GM23338 (cell line): ENCODE data around the gene GGCT. TPM values are rescaled to one million over a fixed set of nuclear protein-coding genes. Genes with fewer than 3 reads are reported as not detected.

Source experiments
- ATAC-seq: fragments of 200-7000 bp; cut with Tn5 transposase; 3 replicates; pipeline ENCODE4 v1.9.1; 2020
- DNase-seq: peaks from one replicate; pipeline ENCODE4 v3.0.0-alpha.2; 2015; ENCODE audit warnings: low spot score
- H2AFZ ChIP-seq: fragments of 200-600 bp; sonication (generic); 2 replicates; pipeline ENCODE4 v1.8.0; 2016; ENCODE audit warnings: antibody characterized with exemption, mild to moderate bottlenecking, moderate library complexity
- H3F3A ChIP-seq: fragments of 200-600 bp; sonication (generic); replicated peaks from 2 replicates; pipeline ENCODE4 v1.8.0; 2017; ENCODE audit warnings: antibody characterized with exemption, mixed run types, low read depth
- H3K27ac ChIP-seq: fragments of 200-600 bp; sonication (generic); 2 replicates; pipeline ENCODE4 v1.6.1; 2016; ENCODE audit warnings: low read depth
- H3K27me3 ChIP-seq: fragments of 200-600 bp; sonication (generic); 2 replicates; pipeline ENCODE4 v1.8.0; 2016; ENCODE audit warnings: mild to moderate bottlenecking, mixed run types, moderate library complexity; ENCODE audit not compliant: insufficient read depth
- H3K36me3 ChIP-seq: fragments of 200-600 bp; sonication (generic); 2 replicates; pipeline ENCODE4 v1.8.0; 2016; ENCODE audit warnings: mild to moderate bottlenecking; ENCODE audit not compliant: insufficient read depth
- H3K4me1 ChIP-seq: fragments of 200-600 bp; sonication (generic); 2 replicates; pipeline ENCODE4 v1.8.0; 2016; ENCODE audit warnings: mild to moderate bottlenecking, moderate library complexity; ENCODE audit not compliant: insufficient read depth
- H3K4me2 ChIP-seq: fragments of 200-600 bp; sonication (generic); 2 replicates; pipeline ENCODE4 v1.7.1; 2017; ENCODE audit warnings: mixed run types
- H3K4me3 ChIP-seq: fragments of 200-600 bp; sonication (generic); 2 replicates; pipeline ENCODE4 v1.6.1; 2016; ENCODE audit warnings: mixed run types
- H3K79me2 ChIP-seq: fragments of 200-600 bp; sonication (generic); replicated peaks from 2 replicates; pipeline ENCODE4 v1.8.0; 2017; ENCODE audit warnings: mild to moderate bottlenecking; ENCODE audit not compliant: insufficient read depth
- H3K9me2 ChIP-seq: fragments of 200-600 bp; sonication (generic); 2 replicates; pipeline ENCODE4 v1.8.0; 2017; ENCODE audit not compliant: insufficient read depth
- H4K20me1 ChIP-seq: fragments of 200-600 bp; sonication (generic); replicated peaks from 2 replicates; pipeline ENCODE4 v1.8.0; 2017; ENCODE audit warnings: mild to moderate bottlenecking; ENCODE audit not compliant: insufficient read depth
- H3K27ac Mint-ChIP-seq: 2 replicates; pipeline ENCODE4 v1.8.0; 2020; ENCODE audit warnings: inconsistent platforms, mild to moderate bottlenecking, moderate library complexity, mixed read lengths
- H3K27me3 Mint-ChIP-seq: 3 replicates; pipeline ENCODE4 v1.8.0; 2022; ENCODE audit warnings: low read depth, mild to moderate bottlenecking, moderate library complexity, mixed read lengths, inconsistent platforms; ENCODE audit not compliant: insufficient read depth, poor library complexity
- H3K36me3 Mint-ChIP-seq: 3 replicates; pipeline ENCODE4 v1.8.0; 2021; ENCODE audit warnings: low read depth, mild to moderate bottlenecking, inconsistent platforms, moderate library complexity, mixed read lengths
- H3K4me1 Mint-ChIP-seq: 3 replicates; pipeline ENCODE4 v1.8.0; 2020; ENCODE audit warnings: mild to moderate bottlenecking, inconsistent platforms, mixed read lengths
- H3K4me3 Mint-ChIP-seq: 3 replicates; pipeline ENCODE4 v1.8.0; 2021; ENCODE audit warnings: moderate library complexity, mild to moderate bottlenecking, inconsistent platforms, mixed read lengths
- H3K9me3 Mint-ChIP-seq: 3 replicates; pipeline ENCODE4 v1.8.0; 2020; ENCODE audit warnings: moderate library complexity, mild to moderate bottlenecking, inconsistent platforms, mixed read lengths
- CREB1 ChIP-seq: fragments of 250-450 bp; sonication (Bioruptor Pico); IDR thresholded peaks from 2 replicates; pipeline ENCODE4 v1.5.0; 2020; ENCODE audit warnings: low read depth, mild to moderate bottlenecking, moderate library complexity
- EZH2 ChIP-seq: fragments of 200-600 bp; sonication (generic); IDR thresholded peaks from one replicate; pipeline ENCODE4 v1.8.0; 2017; ENCODE audit warnings: antibody characterized with exemption, mild to moderate bottlenecking, low read depth; ENCODE audit not compliant: unreplicated experiment
- NANOG ChIP-seq: IDR thresholded peaks from 2 replicates; pipeline ENCODE4 v1.6.1; 2016; ENCODE audit warnings: antibody characterized with exemption, borderline replicate concordance
- POLR2AphosphoS5 ChIP-seq: IDR thresholded peaks from 2 replicates; pipeline ENCODE4 v1.6.1; 2016; ENCODE audit warnings: antibody characterized with exemption, low read depth
- STAT1 ChIP-seq: IDR thresholded peaks from one replicate; pipeline ENCODE4 v1.6.1; 2016; ENCODE audit warnings: antibody characterized with exemption; ENCODE audit not compliant: unreplicated experiment
- ZNF114 ChIP-seq: fragments of 250-450 bp; sonication (Bioruptor Pico); IDR thresholded peaks from 2 replicates; pipeline ENCODE4 v1.5.0; 2020; ENCODE audit warnings: mild to moderate bottlenecking, moderate library complexity
- ZNF331 ChIP-seq: fragments of 250-450 bp; sonication (Bioruptor Pico); IDR thresholded peaks from 2 replicates; pipeline ENCODE4 v1.5.0; 2020; ENCODE audit warnings: low read depth, mild to moderate bottlenecking, moderate library complexity
- polyA plus RNA-seq: library from polyadenylated mRNA; unstranded; fragments of >200 nt; fragmentation: Nextera tagmentation; extraction: Ambion mirVana; gene quantifications from 2 replicates; pipeline ENCODE4 v1.2.1, GENCODE V29; 2016
- total RNA-seq: library from RNA; depleted of rRNA; stranded (reverse); fragments of >200 nt; shearing (Covaris generic); gene quantifications from 2 replicates; pipeline ENCODE4 v1.2.3, GENCODE V29; 2014
- TF ChIP-seq, protein P1 (sequence below): IDR thresholded peaks from one replicate; pipeline ENCODE4 v1.6.1; 2018; ENCODE audit warnings: antibody characterized with exemption; ENCODE audit not compliant: unreplicated experiment
- TF ChIP-seq, protein P2 (sequence below): fragments of 250-450 bp; sonication (Bioruptor Pico); IDR thresholded peaks from 2 replicates; pipeline ENCODE4 v1.5.0; 2020; ENCODE audit warnings: mild to moderate bottlenecking, moderate library complexity
- TF ChIP-seq, protein P3 (sequence below), 2 experiments: fragments of 200-600 bp in 1 of 2; sonication (generic) in 1 of 2; conservative IDR thresholded peaks; 2 replicates each; pipeline versions ENCODE4 v1.5.1 to v1.6.1; 2016 to 2017; ENCODE audit warnings: antibody characterized with exemption in 2 of 2, low read depth in 2 of 2, mild to moderate bottlenecking in 2 of 2, moderate library complexity in 1 of 2

The GGCT gene
- total and polyA plus RNA-seq, 2 experiments from 2014 or later, result 104 to 229 TPM

DNA sequence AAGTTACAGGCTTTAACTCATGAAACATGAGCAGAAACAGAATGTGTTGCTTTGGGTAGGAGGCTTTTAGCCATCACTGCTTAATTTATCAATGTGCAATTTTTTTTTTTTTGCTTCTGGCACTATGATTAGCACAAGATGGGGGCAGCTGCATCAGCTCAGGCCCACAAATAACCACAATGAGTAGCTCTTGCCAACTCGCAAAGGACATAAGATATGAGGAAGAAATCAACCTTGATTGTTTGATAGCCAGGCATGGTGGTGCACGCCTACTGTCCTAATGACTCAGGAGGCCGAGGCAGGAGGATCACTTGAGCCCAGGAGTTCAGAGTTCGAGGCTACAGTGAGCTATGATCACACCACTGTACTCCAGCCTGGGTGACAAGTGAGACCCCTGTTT lies 38.4 kb downstream of the GGCT start (continued):
- TF ChIP-seq ZNF114 (CRISPR knock-in tag) (no peak), CREB1 (CRISPR knock-in tag) (no peak), EZH2 (no peak)

DNA sequence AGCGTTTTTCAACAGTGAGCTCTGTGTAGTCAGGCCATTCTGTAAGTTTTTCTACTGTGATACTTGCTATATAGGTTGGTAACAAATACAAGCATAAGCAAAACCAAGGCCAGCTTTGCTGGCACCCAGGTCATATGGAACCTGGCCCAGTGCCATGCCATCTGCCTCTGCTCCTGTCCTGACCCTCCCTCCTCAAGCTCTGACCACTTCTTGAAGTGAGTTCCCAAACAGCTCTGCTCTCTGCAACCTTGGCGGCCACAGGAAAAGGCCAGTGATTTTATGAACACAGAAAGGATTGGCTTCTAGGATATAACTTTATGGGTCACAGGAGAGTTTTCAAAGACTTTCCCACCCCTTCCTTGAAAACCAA lies 38.8 kb downstream of the GGCT start:
- no peaks in the 10 kb centered on the region for H3F3A ChIP-seq
- TF ChIP-seq NANOG, result no peak
- TF ChIP-seq EZH2, result no peak
- no peak for TF ChIP-seq POLR2AphosphoS5
- TF ChIP-seq CREB1 (CRISPR knock-in tag), result no peak
- no peak for TF ChIP-seq ZNF114 (CRISPR knock-in tag)
- no peak for TF ChIP-seq STAT1
- TF ChIP-seq, protein P1, sequence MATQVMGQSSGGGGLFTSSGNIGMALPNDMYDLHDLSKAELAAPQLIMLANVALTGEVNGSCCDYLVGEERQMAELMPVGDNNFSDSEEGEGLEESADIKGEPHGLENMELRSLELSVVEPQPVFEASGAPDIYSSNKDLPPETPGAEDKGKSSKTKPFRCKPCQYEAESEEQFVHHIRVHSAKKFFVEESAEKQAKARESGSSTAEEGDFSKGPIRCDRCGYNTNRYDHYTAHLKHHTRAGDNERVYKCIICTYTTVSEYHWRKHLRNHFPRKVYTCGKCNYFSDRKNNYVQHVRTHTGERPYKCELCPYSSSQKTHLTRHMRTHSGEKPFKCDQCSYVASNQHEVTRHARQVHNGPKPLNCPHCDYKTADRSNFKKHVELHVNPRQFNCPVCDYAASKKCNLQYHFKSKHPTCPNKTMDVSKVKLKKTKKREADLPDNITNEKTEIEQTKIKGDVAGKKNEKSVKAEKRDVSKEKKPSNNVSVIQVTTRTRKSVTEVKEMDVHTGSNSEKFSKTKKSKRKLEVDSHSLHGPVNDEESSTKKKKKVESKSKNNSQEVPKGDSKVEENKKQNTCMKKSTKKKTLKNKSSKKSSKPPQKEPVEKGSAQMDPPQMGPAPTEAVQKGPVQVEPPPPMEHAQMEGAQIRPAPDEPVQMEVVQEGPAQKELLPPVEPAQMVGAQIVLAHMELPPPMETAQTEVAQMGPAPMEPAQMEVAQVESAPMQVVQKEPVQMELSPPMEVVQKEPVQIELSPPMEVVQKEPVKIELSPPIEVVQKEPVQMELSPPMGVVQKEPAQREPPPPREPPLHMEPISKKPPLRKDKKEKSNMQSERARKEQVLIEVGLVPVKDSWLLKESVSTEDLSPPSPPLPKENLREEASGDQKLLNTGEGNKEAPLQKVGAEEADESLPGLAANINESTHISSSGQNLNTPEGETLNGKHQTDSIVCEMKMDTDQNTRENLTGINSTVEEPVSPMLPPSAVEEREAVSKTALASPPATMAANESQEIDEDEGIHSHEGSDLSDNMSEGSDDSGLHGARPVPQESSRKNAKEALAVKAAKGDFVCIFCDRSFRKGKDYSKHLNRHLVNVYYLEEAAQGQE, result no peak
- TF ChIP-seq ZNF331 (CRISPR knock-in tag), result no peak
- TF ChIP-seq, protein P2, sequence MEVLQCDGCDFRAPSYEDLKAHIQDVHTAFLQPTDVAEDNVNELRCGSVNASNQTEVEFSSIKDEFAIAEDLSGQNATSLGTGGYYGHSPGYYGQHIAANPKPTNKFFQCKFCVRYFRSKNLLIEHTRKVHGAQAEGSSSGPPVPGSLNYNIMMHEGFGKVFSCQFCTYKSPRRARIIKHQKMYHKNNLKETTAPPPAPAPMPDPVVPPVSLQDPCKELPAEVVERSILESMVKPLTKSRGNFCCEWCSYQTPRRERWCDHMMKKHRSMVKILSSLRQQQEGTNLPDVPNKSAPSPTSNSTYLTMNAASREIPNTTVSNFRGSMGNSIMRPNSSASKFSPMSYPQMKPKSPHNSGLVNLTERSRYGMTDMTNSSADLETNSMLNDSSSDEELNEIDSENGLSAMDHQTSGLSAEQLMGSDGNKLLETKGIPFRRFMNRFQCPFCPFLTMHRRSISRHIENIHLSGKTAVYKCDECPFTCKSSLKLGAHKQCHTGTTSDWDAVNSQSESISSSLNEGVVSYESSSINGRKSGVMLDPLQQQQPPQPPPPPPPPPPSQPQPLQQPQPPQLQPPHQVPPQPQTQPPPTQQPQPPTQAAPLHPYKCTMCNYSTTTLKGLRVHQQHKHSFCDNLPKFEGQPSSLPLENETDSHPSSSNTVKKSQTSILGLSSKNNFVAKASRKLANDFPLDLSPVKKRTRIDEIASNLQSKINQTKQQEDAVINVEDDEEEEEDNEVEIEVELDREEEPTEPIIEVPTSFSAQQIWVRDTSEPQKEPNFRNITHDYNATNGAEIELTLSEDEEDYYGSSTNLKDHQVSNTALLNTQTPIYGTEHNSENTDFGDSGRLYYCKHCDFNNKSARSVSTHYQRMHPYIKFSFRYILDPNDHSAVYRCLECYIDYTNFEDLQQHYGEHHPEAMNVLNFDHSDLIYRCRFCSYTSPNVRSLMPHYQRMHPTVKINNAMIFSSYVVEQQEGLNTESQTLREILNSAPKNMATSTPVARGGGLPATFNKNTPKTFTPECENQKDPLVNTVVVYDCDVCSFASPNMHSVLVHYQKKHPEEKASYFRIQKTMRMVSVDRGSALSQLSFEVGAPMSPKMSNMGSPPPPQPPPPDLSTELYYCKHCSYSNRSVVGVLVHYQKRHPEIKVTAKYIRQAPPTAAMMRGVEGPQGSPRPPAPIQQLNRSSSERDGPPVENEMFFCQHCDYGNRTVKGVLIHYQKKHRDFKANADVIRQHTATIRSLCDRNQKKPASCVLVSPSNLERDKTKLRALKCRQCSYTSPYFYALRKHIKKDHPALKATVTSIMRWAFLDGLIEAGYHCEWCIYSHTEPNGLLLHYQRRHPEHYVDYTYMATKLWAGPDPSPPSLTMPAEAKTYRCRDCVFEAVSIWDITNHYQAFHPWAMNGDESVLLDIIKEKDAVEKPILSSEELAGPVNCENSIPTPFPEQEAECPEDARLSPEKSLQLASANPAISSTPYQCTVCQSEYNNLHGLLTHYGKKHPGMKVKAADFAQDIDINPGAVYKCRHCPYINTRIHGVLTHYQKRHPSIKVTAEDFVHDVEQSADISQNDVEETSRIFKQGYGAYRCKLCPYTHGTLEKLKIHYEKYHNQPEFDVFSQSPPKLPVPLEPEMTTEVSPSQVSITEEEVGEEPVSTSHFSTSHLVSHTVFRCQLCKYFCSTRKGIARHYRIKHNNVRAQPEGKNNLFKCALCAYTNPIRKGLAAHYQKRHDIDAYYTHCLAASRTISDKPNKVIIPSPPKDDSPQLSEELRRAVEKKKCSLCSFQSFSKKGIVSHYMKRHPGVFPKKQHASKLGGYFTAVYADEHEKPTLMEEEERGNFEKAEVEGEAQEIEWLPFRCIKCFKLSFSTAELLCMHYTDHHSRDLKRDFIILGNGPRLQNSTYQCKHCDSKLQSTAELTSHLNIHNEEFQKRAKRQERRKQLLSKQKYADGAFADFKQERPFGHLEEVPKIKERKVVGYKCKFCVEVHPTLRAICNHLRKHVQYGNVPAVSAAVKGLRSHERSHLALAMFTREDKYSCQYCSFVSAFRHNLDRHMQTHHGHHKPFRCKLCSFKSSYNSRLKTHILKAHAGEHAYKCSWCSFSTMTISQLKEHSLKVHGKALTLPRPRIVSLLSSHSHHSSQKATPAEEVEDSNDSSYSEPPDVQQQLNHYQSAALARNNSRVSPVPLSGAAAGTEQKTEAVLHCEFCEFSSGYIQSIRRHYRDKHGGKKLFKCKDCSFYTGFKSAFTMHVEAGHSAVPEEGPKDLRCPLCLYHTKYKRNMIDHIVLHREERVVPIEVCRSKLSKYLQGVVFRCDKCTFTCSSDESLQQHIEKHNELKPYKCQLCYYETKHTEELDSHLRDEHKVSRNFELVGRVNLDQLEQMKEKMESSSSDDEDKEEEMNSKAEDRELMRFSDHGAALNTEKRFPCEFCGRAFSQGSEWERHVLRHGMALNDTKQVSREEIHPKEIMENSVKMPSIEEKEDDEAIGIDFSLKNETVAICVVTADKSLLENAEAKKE (CRISPR knock-in tag), result no peak
- TF ChIP-seq, protein P3, sequence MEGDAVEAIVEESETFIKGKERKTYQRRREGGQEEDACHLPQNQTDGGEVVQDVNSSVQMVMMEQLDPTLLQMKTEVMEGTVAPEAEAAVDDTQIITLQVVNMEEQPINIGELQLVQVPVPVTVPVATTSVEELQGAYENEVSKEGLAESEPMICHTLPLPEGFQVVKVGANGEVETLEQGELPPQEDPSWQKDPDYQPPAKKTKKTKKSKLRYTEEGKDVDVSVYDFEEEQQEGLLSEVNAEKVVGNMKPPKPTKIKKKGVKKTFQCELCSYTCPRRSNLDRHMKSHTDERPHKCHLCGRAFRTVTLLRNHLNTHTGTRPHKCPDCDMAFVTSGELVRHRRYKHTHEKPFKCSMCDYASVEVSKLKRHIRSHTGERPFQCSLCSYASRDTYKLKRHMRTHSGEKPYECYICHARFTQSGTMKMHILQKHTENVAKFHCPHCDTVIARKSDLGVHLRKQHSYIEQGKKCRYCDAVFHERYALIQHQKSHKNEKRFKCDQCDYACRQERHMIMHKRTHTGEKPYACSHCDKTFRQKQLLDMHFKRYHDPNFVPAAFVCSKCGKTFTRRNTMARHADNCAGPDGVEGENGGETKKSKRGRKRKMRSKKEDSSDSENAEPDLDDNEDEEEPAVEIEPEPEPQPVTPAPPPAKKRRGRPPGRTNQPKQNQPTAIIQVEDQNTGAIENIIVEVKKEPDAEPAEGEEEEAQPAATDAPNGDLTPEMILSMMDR (conservative IDR thresholded peaks at IDR 0.05; ENCODE audit: low read depth in 2 of 2), result no peak
- H3K36me3 ChIP-seq, result no peaks in the 10 kb centered on the region
- H2AFZ ChIP-seq, result no peak overlapping the region
- H3K27ac Mint-ChIP-seq, result no peak overlapping the region
- no peak for ATAC-seq
- peaks cover 7% of the 10 kb centered on the region for H3K27me3 Mint-ChIP-seq
- no peak overlapping the region for H3K4me2 ChIP-seq
- H3K27ac ChIP-seq, result no peak overlapping the region
- no peak overlapping the region for H3K4me3 Mint-ChIP-seq
- H3K4me1 Mint-ChIP-seq, result peaks cover 28% of the 10 kb centered on the region
- no peak overlapping the region for H3K4me3 ChIP-seq
- no peaks in the 10 kb centered on the region for H3K9me2 ChIP-seq
- H3K27me3 ChIP-seq, result no peaks in the 10 kb centered on the region
- no peaks in the 10 kb centered on the region for H3K36me3 Mint-ChIP-seq
- H3K4me1 ChIP-seq, result peaks cover 14% of the 10 kb centered on the region
- DNase-seq, result no peak
- peaks cover 11% of the 10 kb centered on the region for H3K79me2 ChIP-seq
- H4K20me1 ChIP-seq, result no peaks in the 10 kb centered on the region
- H3K9me3 Mint-ChIP-seq, result no peaks in the 10 kb centered on the region
